HCT116 (cell line): ENCODE results near the gene RHBDF2.
"Not testable (repeated sequence)": the region's sequence is repeated elsewhere in the genome, so short reads cannot be mapped to it uniquely, and the experiment has no call there.

ENCODE experiments used
- CBX3 ChIP-seq: IDR thresholded peaks from 2 replicates; pipeline ENCODE4 v1.6.1; 2012; ENCODE audit warnings: low read depth
- EZH2 ChIP-seq: fragments of 200-600 bp; sonication (generic); IDR thresholded peaks from 2 replicates; pipeline ENCODE4 v1.6.1; 2017; ENCODE audit warnings: antibody characterized with exemption, mixed run types
- JUND ChIP-seq: IDR thresholded peaks from 2 replicates; pipeline ENCODE4 v1.6.1; 2012
- POLR2A ChIP-seq: IDR thresholded peaks from 2 replicates; pipeline ENCODE4 v1.7.0; 2011; ENCODE audit warnings: borderline replicate concordance; ENCODE audit not compliant: insufficient read depth, insufficient read length; ENCODE audit errors: extremely low read depth
- RAD21 ChIP-seq: IDR thresholded peaks from 2 replicates; pipeline ENCODE4 v1.6.1; 2012; ENCODE audit warnings: low read depth, mild to moderate bottlenecking
- SP1 ChIP-seq: IDR thresholded peaks from 2 replicates; pipeline ENCODE4 v1.6.1; 2012; ENCODE audit warnings: low read depth
- TF ChIP-seq, protein P1 (sequence below), 3 experiments: fragments of 200-600 bp in 1 of 3; sonication (generic) in 1 of 3; IDR thresholded peaks in 2 of 3; conservative IDR thresholded peaks in 1 of 3; 2 replicates each; pipeline ENCODE4 v1.5.1; 2012 to 2017; ENCODE audit warnings: low read depth in 2 of 3, low read length in 2 of 3, antibody characterized with exemption in 1 of 3, borderline replicate concordance in 1 of 3, control low read depth in 1 of 3, mild to moderate bottlenecking in 1 of 3, mixed read lengths in 1 of 3, mixed run types in 1 of 3, moderate library complexity in 1 of 3; ENCODE audit not compliant: insufficient read depth in 1 of 3
- TF ChIP-seq, protein P2 (sequence below): IDR thresholded peaks from 2 replicates; pipeline ENCODE4 v1.6.1; 2012; ENCODE audit warnings: low read depth

DNA sequence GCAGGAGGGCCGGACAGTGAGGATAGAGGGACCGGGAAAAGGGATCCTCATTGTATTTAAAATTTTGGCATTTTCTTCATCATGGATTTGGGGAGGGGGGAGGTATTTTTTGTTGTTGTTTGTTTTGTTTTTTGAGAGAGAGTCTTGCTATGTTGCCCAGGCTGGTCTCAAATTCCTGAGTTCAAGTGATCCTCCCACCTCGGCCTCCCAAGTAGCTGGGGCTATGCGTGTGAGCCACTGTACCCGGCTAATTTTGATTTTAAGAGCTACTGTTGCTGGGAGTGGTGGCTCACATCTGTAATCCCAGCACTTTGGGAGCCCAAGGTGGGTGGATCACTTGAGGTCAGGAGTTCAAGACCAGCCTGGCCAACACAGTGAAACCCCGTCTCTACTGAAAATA is 13.1 kb upstream of the RHBDF2 start:
- TF ChIP-seq, protein P1, sequence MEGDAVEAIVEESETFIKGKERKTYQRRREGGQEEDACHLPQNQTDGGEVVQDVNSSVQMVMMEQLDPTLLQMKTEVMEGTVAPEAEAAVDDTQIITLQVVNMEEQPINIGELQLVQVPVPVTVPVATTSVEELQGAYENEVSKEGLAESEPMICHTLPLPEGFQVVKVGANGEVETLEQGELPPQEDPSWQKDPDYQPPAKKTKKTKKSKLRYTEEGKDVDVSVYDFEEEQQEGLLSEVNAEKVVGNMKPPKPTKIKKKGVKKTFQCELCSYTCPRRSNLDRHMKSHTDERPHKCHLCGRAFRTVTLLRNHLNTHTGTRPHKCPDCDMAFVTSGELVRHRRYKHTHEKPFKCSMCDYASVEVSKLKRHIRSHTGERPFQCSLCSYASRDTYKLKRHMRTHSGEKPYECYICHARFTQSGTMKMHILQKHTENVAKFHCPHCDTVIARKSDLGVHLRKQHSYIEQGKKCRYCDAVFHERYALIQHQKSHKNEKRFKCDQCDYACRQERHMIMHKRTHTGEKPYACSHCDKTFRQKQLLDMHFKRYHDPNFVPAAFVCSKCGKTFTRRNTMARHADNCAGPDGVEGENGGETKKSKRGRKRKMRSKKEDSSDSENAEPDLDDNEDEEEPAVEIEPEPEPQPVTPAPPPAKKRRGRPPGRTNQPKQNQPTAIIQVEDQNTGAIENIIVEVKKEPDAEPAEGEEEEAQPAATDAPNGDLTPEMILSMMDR (IDR thresholded peaks at IDR 0.05 in 2 of 3, conservative IDR thresholded peaks at IDR 0.05 in 1 of 3; ENCODE audit: borderline replicate concordance in 1 of 3, insufficient read depth in 1 of 3, low read depth in 2 of 3, low read length in 2 of 3) = not testable (repeated sequence)
- not testable (repeated sequence) for TF ChIP-seq SP1, CBX3, POLR2A, JUND, EZH2, RAD21
- TF ChIP-seq, protein P2, sequence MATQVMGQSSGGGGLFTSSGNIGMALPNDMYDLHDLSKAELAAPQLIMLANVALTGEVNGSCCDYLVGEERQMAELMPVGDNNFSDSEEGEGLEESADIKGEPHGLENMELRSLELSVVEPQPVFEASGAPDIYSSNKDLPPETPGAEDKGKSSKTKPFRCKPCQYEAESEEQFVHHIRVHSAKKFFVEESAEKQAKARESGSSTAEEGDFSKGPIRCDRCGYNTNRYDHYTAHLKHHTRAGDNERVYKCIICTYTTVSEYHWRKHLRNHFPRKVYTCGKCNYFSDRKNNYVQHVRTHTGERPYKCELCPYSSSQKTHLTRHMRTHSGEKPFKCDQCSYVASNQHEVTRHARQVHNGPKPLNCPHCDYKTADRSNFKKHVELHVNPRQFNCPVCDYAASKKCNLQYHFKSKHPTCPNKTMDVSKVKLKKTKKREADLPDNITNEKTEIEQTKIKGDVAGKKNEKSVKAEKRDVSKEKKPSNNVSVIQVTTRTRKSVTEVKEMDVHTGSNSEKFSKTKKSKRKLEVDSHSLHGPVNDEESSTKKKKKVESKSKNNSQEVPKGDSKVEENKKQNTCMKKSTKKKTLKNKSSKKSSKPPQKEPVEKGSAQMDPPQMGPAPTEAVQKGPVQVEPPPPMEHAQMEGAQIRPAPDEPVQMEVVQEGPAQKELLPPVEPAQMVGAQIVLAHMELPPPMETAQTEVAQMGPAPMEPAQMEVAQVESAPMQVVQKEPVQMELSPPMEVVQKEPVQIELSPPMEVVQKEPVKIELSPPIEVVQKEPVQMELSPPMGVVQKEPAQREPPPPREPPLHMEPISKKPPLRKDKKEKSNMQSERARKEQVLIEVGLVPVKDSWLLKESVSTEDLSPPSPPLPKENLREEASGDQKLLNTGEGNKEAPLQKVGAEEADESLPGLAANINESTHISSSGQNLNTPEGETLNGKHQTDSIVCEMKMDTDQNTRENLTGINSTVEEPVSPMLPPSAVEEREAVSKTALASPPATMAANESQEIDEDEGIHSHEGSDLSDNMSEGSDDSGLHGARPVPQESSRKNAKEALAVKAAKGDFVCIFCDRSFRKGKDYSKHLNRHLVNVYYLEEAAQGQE = not testable (repeated sequence)
